ENCODE measurements around the gene NTM. TPM values are rescaled to one million over a fixed set of nuclear protein-coding genes. Genes with fewer than 3 reads are reported as not detected.

The NTM gene
- total RNA-seq, 2 experiments from 2014 or later, result not detected

DNA sequence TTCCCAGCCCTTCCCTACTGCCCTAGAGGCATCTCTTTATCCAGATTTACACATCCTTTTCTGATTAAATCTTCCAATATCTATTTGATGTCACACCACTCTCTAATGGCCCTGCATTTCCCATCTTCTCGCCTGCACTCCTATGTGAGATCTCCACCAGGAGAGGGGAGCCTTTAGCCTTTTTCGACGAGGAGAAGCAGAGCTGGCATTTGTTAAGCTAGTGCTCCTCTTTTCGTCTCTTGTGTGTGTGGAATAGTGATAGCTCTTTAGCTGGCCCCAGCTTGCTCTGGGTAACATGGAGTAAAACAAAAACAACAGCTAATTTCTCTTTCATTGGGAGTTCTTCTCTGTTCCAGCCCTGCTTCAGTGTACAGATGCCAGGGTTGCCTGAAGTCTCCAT is 536.5 kb downstream of the NTM start:
- intact Hi-C loops (cut with micrococcal nuclease), result no loop called here
- H3K27me3 Mint-ChIP-seq, result peaks cover 25% of the 10 kb centered on the region
- CTCF ChIA-PET, result no interaction called here
- TF ChIP-seq, protein P1, sequence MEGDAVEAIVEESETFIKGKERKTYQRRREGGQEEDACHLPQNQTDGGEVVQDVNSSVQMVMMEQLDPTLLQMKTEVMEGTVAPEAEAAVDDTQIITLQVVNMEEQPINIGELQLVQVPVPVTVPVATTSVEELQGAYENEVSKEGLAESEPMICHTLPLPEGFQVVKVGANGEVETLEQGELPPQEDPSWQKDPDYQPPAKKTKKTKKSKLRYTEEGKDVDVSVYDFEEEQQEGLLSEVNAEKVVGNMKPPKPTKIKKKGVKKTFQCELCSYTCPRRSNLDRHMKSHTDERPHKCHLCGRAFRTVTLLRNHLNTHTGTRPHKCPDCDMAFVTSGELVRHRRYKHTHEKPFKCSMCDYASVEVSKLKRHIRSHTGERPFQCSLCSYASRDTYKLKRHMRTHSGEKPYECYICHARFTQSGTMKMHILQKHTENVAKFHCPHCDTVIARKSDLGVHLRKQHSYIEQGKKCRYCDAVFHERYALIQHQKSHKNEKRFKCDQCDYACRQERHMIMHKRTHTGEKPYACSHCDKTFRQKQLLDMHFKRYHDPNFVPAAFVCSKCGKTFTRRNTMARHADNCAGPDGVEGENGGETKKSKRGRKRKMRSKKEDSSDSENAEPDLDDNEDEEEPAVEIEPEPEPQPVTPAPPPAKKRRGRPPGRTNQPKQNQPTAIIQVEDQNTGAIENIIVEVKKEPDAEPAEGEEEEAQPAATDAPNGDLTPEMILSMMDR (IDR thresholded peaks at IDR 0.05), result no peak
- ATAC-seq (no peak), DNase-seq (no peak)
- H3K36me3 Mint-ChIP-seq (ENCODE audit: low read depth), result no peaks in the 10 kb centered on the region
- H3K27ac Mint-ChIP-seq, result no peak overlapping the region
- no peak overlapping the region for H3K4me3 Mint-ChIP-seq
- POLR2A ChIA-PET, result no interaction called here
- no peaks in the 10 kb centered on the region for H3K9me3 Mint-ChIP-seq
- no peaks in the 10 kb centered on the region for H3K4me1 Mint-ChIP-seq (ENCODE audit: low read depth)

- intact Hi-C loops (cut with micrococcal nuclease), result no loop called here
- no peak for DNase-seq
- ChIA-PET POLR2A (no interaction called here), CTCF (no interaction called here)
- TF ChIP-seq, protein P1 (IDR thresholded peaks at IDR 0.05), result no peak
- H3K4me3 Mint-ChIP-seq, result no peak overlapping the region
- no peaks in the 10 kb centered on the region for H3K4me1 Mint-ChIP-seq (ENCODE audit: low read depth)
- H3K27ac Mint-ChIP-seq, result no peak overlapping the region
- H3K36me3 Mint-ChIP-seq (ENCODE audit: low read depth), result no peaks in the 10 kb centered on the region
- ATAC-seq, result no peak
- no peaks in the 10 kb centered on the region for H3K9me3 Mint-ChIP-seq
- H3K27me3 Mint-ChIP-seq, result peaks cover 28% of the 10 kb centered on the region
These were observed 537.0 kb downstream of the NTM start for GRCh38 chr11:131907371-131907770.

DNA sequence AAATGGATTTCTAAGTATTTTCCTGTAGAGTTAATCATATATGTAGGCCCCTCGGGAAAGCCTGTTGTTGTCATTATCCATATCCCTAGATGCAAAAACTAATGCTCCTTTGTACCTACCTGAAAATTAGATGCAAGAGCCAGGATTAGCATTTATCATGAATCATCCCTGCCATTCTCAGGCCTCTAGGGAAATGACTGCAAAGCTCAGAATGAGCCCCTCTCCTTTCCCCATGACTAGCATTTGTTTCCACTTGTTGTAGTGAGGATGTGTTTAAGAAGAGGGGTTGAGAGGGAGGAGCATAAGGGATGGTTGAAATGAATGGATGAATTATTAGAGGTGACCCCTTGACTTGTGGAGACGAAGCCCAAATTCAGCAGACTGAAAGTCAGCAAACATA is 537.9 kb downstream of the NTM start:
- Mint-ChIP-seq H3K4me1 (ENCODE audit: low read depth) (no peaks in the 10 kb centered on the region), H3K27me3 (peaks cover 32% of the 10 kb centered on the region), H3K9me3 (no peaks in the 10 kb centered on the region), H3K4me3 (no peak overlapping the region), H3K36me3 (ENCODE audit: low read depth) (no peaks in the 10 kb centered on the region), H3K27ac (no peak overlapping the region)
- intact Hi-C loops (cut with micrococcal nuclease), result no loop called here
- ATAC-seq (no peak), DNase-seq (no peak)
- TF ChIP-seq, protein P1 (IDR thresholded peaks at IDR 0.05), result no peak
- ChIA-PET CTCF (no interaction called here), POLR2A (no interaction called here)

GRCh38 chr11:131909426-131910177 is 539.2 kb downstream of the NTM start:
- DNase-seq (no peak), ATAC-seq (no peak)
- CTCF ChIA-PET, result no interaction called here
- Mint-ChIP-seq H3K36me3 (ENCODE audit: low read depth) (no peaks in the 10 kb centered on the region), H3K4me1 (ENCODE audit: low read depth) (no peaks in the 10 kb centered on the region), H3K9me3 (no peaks in the 10 kb centered on the region), H3K4me3 (no peak overlapping the region), H3K27me3 (peaks cover 35% of the 10 kb centered on the region), H3K27ac (no peak overlapping the region)
- TF ChIP-seq, protein P1 (IDR thresholded peaks at IDR 0.05), result no peak
- intact Hi-C loops (cut with micrococcal nuclease), result no loop called here
- POLR2A ChIA-PET, result no interaction called here

GRCh38 chr11:131910178-131910522 is 539.7 kb downstream of the NTM start:
- TF ChIP-seq, protein P1 (IDR thresholded peaks at IDR 0.05), result no peak
- POLR2A ChIA-PET, result no interaction called here
- H3K27ac Mint-ChIP-seq, result no peak overlapping the region
- no peak for ATAC-seq
- no peaks in the 10 kb centered on the region for H3K36me3 Mint-ChIP-seq (ENCODE audit: low read depth)
- intact Hi-C loops (cut with micrococcal nuclease), result no loop called here
- H3K27me3 Mint-ChIP-seq, result peaks cover 35% of the 10 kb centered on the region
- no peak overlapping the region for H3K4me3 Mint-ChIP-seq
- DNase-seq, result no peak
- no peaks in the 10 kb centered on the region for H3K9me3 Mint-ChIP-seq
- no peaks in the 10 kb centered on the region for H3K4me1 Mint-ChIP-seq (ENCODE audit: low read depth)
- CTCF ChIA-PET, result no interaction called here
